Measurements from ENCODE around the gene THAP10. TPM values are rescaled to one million over a fixed set of nuclear protein-coding genes. Genes with fewer than 3 reads are reported as not detected.

Gene THAP10
- 5.6 TPM for total RNA-seq
- long read RNA-seq, transcript THAP10-201 (3 exons, 2,399 nt), result major isoform, 10 of 10 reads
- long read RNA-seq, partial matches to known transcripts, result 0 of 10 reads
- long read RNA-seq, other reads (novel, unspliced or antisense), result 0 of 10 reads

DNA sequence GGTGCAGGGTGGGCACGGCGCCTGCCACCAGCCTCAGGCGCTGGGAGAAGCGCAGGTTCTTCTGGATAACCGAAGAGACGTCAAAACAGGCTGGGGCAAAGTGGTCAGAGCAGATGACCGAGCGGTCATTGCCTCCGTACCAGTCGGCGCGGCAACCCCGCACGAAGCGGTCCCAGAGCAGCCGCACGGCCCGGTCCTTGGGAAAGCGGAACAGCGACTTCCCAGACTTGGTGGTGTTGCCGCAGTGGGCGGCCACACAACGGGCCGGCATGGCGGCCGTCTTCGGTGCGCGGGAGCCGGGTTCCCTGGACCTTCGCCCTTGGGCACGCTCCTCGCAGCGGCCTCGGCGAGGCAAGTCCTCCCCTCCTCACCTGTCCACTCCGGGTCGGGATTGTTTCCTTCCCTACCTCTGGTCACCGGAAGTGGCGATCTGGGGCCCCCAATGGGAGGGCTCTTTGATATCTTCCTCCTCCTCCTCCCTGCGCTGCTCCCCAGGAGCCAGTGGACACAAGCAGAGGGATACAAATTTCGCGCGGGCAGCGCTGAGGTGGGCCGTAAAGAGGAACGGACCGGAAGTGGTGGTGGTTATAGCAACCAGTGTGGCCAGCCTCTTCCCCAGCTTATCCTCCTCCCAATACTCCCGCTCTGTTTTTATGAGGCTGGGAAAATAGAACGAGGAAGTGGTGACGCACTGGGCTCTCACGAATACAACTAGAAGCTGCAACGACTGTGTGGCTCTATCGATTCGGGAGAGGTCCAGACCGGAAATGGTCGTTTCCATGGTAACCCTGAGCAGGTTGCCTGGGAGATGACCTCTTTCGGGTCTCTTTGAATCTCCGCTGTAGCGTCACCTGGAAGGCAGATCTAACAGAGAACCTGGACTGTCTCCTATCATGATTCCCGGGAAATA, at the start of gene THAP10, which contains the start of gene LRRC49:
Gene THAP10 (minus strand): TSS at position 432 of the 910 bp plus-strand sequence. CDS start 161 bp downstream, at position 271.
Gene LRRC49 (plus strand): TSS at position 825 of the 910 bp plus-strand sequence. CDS start 69 bp downstream, at position 894.
- intact Hi-C loops (cut with micrococcal nuclease), result loop anchor here (10.0 kb wide), 1 partner anchor 213 kb away; no protein-coding TSS in a partner anchor
- no peak for TF ChIP-seq CTCF (IDR thresholded peaks at IDR 0.05; ENCODE audit: borderline replicate concordance)

GRCh38 chr15:70936326-70936725, 44.1 kb upstream of the THAP10 start:
- Histone ChIP-seq H3K27me3 (ENCODE audit: low read depth) (no peaks in the 10 kb centered on the region), H3K4me1 (peaks cover 15% of the 10 kb centered on the region), H3K27ac (replicated peaks) (peak overlapping the region; percentile 60), H3K9me3 (replicated peaks) (no peaks in the 10 kb centered on the region), H3K36me3 (no peaks in the 10 kb centered on the region), H3K4me3 (peak overlapping the region; percentile 57)
- TF ChIP-seq CTCF (IDR thresholded peaks at IDR 0.05; ENCODE audit: borderline replicate concordance), result no peak
- DNase-seq, result no peak
- intact Hi-C loops (cut with micrococcal nuclease), result no loop called here

More for the DNA sequence above, at the start of gene THAP10, which contains the start of gene LRRC49:
- Histone ChIP-seq H3K9me3 (replicated peaks) (no peaks in the 10 kb centered on the region), H3K36me3 (peaks cover 5% of the 10 kb centered on the region), H3K27me3 (ENCODE audit: low read depth) (no peaks in the 10 kb centered on the region), H3K4me3 (peak within 1 kb of the TSS; percentile 82), H3K27ac (replicated peaks) (peak within 1 kb of the TSS; percentile 78), H3K4me1 (peaks cover 26% of the 10 kb centered on the region)
- DNase-seq, result peak; percentile 85

DNA sequence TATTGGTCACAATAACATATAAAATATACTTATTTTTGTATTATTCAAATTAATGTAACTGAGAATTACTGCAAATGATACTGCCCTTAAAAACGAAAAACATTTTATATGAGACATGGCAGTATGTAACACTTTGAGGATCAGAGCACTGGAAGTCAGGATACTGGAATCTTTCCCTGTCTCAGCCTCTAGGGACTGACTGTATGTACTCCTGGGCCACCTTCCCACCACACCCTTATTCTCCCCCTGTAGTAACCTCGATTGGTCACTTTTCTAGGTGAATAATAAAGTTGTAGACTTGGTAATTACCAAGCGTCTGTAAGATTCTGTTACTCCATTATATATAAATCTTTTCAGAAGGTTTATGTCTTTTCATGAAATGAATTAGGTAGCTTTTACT, 43.4 kb upstream of the THAP10 start:
- TF ChIP-seq CTCF (IDR thresholded peaks at IDR 0.05; ENCODE audit: borderline replicate concordance), result no peak
- H3K4me1 ChIP-seq, result peaks cover 15% of the 10 kb centered on the region
- peak overlapping the region; percentile 60 for H3K27ac ChIP-seq (replicated peaks)
- DNase-seq, result no peak
- H3K9me3 ChIP-seq (replicated peaks), result no peaks in the 10 kb centered on the region
- no peaks in the 10 kb centered on the region for H3K36me3 ChIP-seq
- H3K4me3 ChIP-seq, result no peak overlapping the region
- H3K27me3 ChIP-seq (ENCODE audit: low read depth), result no peaks in the 10 kb centered on the region
- intact Hi-C loops (cut with micrococcal nuclease), result no loop called here

- no peak for TF ChIP-seq CTCF (IDR thresholded peaks at IDR 0.05; ENCODE audit: borderline replicate concordance)
- Histone ChIP-seq H3K27me3 (ENCODE audit: low read depth) (no peaks in the 10 kb centered on the region), H3K4me1 (peaks cover 15% of the 10 kb centered on the region), H3K9me3 (replicated peaks) (no peaks in the 10 kb centered on the region), H3K27ac (replicated peaks) (no peak overlapping the region), H3K4me3 (no peak overlapping the region), H3K36me3 (no peaks in the 10 kb centered on the region)
- intact Hi-C loops (cut with micrococcal nuclease), result no loop called here
- no peak for DNase-seq
These were observed 41.2 kb upstream of the THAP10 start for GRCh38 chr15:70933411-70933810.

DNA sequence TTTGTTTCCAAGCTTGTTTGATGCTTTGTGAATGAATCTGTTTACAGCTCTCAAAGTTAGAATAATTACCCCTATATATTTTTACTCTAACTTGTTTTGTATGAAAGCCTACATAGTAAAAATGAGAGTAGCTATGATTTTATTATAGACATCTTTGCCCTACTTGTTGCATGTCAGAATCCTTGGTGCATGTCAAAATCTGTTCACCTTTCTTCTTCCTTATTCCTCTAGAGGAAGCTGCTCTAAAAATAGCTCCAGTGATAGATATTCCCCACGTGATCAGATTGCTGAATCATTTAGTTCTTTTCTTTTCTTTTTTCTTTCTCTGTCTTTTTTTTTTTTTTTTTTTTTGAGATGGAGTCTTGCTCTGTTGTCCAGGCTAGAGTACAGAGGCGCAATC, 40.2 kb upstream of the THAP10 start:
- no peaks in the 10 kb centered on the region for H3K9me3 ChIP-seq (replicated peaks)
- TF ChIP-seq CTCF (IDR thresholded peaks at IDR 0.05; ENCODE audit: borderline replicate concordance), result no peak
- intact Hi-C loops (cut with micrococcal nuclease), result no loop called here

More for the DNA sequence above, 40.2 kb upstream of the THAP10 start:
- H3K4me1 ChIP-seq, result peaks cover 15% of the 10 kb centered on the region
- no peaks in the 10 kb centered on the region for H3K36me3 ChIP-seq
- DNase-seq, result no peak
- H3K27ac ChIP-seq (replicated peaks), result no peak overlapping the region
- H3K27me3 ChIP-seq (ENCODE audit: low read depth), result no peaks in the 10 kb centered on the region
- H3K4me3 ChIP-seq, result no peak overlapping the region
